ENCODE data around the gene TK1.
"Not testable (repeated sequence)": the region's sequence is repeated elsewhere in the genome, so short reads cannot be mapped to it uniquely, and the experiment has no call there.

TK1 gene, protein sequence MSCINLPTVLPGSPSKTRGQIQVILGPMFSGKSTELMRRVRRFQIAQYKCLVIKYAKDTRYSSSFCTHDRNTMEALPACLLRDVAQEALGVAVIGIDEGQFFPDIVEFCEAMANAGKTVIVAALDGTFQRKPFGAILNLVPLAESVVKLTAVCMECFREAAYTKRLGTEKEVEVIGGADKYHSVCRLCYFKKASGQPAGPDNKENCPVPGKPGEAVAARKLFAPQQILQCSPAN

DNA sequence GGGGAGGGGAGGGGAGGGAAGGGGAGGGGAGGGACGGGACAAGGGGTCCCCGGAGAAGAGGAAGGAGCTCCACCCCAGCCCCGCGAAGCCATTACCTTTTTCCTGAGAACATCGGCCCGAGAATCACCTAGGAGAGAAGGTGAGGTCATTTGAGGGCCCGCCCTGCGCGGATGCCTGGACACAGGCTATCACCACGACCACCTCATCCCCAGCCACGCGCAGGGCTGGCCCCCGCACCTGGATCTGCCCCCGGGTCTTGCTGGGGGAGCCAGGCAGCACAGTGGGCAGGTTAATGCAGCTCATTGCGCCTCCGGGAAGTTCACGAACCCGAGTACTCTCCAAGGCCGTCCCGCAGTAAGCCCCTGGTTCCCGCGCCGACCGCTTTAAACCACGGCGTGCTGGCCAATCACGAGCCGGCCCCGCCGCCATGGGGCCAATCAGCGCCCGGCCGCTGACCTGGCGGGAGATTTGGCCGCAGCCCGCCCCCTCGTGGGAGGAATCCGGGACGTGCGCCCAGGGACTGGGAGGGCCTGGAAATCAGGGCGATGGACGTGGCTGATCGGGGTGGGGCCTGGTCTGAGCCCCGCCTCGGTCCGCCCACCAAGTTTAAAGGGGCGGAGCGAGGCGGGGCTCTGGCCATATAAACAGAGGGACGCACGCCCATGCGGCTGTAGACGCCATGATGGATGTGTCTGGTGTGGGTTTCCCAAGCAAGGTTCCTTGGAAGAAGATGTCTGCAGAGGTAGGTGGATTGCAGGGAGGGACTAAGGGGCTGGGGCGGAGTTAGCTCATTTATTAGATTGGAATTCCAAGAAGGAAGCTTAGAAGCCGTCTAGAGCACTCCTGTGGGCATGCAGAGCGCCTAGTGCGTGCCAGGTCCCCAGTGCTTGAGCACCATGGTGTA, at the start of gene TK1, which contains the start of gene AFMID:
TK1 (minus strand) TSS at position 361 of the 904 bp plus-strand sequence; CDS start at position 303, 58 bp downstream.
AFMID (plus strand) TSS at position 671 of the 904 bp plus-strand sequence; CDS start at position 680, 9 bp downstream.
- peak; percentile 94 for DNase-seq (ENCODE audit: low read depth, low spot score)

DNA sequence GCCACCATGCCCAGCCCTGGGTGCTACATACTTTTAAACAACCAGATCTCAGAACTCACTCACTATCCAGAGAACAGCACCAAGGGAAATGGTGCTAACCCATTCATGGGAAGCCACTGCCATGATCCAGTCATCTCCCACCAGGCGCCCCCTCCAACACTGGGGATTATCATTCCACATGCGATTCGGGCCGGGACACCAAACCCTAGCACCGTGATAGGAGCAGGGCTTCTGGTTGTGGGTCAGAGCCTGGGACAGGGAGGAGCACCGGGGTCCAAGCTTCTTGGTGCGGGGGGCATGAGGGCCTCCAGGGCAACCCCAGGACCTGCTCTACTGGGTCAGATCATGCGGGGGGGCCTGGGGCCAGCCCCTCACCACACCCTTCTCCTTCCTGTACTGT, 49.0 kb upstream of the TK1 start:
- no peak for DNase-seq (ENCODE audit: low read depth, low spot score)

DNA sequence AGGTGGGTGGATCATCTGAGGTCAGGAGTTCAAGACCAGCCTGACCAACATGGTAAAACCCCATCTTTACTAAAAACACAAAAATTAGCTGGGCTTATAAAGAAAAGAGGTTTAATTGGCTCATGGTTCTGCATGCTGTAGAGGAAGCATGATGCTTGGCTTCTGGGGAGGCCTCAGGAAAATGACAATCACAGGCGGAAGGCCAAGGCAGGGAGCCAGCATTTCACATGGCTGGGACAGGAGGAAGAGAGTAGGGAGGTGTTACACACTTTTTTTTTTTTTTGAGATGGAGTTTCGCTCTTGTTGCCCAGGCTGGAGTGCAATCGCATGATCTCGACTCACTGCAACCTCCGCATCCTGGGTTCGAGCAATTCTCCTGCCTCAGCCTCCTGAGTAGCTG, 48.2 kb upstream of the TK1 start:
- DNase-seq (ENCODE audit: low read depth, low spot score) = not testable (repeated sequence)

DNA sequence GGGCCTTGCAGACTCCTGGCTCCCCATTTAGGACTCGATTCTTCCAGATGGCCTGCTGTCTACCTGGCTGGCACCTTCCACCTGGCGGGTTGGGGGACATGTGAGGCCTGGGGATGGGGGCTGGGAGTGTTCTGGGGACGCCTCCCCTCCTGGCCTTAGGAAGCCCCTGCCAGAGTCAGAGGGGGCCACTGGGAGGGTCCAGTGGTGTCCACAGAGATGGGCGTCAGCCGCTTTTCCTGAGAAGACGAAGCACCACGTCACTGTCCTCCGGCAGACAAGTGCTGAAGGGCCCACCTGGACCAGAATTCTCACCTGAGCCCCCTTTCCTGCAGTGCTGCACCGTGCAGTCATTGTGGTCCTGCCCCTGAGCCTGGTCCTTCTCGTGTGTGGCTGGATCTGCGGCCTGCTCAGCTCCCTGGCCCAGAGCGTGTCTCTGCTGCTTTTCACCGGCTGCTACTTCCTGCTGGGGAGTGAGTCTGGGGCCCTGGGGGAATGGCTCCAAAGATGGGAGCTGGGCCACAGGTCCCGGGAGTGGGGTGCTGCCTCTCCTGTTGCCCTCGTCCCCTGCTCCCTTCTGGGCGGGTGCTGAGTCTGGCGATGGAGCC, 47.5 kb upstream of the TK1 start:
- no peak for DNase-seq (ENCODE audit: low read depth, low spot score)

DNA sequence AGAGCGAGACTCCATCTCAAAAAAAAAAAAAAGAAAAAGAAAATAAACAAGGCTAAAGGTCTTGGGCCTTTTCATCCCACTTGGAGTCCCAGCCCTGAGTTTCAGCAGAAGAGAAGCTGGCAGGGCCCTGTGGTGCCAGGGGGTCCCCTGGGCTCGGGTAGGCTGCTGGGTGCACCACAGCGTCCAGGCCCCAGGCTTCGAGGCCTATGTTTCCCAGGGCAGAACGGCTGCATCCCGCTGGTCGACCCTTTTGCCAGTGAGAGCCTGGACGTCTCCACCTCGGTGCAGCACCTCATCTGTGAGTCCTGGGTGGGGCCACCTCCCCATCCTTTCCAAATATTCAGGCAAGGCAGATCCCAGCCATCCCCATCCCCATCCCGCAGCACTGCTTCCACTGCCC, 46.8 kb upstream of the TK1 start:
- DNase-seq (ENCODE audit: low read depth, low spot score) = no peak

DNA sequence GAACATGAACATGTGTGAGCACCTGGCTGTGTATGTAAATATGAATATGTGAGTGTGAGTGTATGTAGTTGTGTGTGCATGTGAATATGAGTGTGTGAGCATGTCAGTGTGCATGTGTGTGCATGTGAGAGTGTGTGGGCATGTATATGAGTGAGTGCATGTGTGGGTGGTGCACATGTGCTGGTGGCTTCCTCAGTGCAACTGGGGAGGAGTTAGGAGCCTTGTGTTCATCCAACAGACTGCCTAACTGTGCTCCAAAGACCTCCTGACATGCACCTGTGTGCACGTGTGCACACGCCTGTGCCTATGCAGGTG, 46.0 kb upstream of the TK1 start:
- no peak for DNase-seq (ENCODE audit: low read depth, low spot score)

DNA sequence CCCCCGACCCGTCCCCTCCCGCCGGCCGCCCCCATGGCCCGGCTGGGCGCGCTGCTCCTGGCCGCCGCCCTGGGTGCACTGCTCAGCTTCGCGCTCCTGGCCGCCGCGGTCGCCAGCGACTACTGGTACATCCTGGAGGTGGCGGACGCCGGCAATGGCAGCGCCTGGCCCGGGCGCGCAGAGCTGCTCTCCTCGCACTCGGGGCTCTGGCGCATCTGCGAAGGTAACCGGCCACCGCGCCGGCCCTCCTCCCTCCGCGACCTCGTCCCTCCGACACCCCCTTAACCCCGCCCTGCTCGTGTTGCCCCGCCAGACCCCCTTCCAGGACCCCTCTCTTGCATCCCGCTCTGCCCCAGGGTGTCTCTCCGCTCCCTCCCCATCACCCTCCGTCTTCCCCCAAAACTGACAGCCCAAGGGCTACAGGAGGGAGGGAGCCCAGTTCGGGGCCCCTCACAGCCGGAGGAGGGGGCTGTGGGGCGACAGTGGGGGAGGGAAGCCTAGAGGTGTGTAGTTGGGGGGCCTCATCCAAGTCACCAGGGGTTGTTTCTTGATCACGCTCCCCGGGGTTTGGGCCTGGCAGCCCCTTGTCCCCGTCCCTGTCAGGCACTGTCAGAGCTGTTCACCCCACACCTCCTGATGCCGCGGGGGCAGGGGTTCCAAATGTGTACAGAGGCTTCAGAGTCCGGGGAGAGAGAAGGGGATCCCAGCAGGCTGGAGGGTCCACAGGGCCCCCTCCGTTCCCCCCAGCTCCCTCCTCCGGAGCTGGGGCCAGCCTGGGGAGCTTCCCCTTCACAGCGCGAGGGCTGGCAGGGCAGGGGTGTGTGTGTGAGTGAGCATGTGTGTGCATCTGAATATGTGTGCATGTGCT, 45.4 kb upstream of the TK1 start:
- DNase-seq (ENCODE audit: low read depth, low spot score) = no peak

DNA sequence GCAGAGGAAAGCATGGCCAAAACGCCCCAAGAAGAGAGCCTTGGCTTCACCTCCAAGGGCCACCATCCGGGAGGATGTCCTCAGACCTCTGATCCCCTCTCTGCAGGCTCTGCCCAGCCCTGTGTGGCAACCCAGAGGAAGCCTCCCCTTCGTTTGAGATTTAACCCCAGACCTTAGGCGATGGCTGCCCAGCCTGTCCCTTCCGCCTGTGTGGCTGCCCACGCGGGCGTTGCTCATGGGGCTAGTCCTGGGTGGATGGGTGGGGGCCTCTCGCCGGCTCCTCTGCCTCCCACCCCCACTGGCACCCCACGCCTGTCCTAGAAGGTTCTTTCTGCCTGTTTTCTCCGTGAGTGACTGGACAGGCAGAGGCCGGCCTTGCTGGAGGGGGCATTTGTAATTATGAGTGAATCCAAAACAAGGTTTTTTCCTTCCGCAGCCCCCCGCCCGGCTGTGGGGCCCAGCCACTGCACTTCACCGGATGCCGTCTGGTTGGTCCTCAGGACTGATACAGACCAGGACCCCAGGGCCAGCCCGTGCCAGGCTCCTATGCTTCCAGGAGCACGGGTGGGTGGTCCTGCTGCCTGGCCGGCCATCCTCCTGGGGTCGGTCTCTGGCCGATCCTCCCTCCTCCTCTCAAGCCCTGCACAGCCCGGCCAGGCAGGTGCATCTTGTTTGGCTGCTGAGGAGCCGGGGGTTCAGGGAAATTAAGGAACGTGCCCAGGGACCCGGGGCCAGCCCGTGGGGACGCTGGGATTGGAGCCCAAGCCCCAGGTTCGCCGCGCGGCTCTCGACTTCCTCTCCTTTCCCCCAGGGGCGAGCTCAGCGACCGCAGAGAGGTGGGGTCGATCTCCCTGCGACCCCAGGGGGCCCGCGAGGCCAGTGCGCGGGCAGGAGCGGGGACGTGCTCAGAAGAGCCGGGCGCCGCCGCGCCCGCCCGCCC, 44.4 kb upstream of the TK1 start, which contains the start of gene TMEM235:
TMEM235 (plus strand) TSS at position 636 of the 940 bp plus-strand sequence. CDS start 393 bp downstream, outside the sequence.
- no peak for DNase-seq (ENCODE audit: low read depth, low spot score)

DNA sequence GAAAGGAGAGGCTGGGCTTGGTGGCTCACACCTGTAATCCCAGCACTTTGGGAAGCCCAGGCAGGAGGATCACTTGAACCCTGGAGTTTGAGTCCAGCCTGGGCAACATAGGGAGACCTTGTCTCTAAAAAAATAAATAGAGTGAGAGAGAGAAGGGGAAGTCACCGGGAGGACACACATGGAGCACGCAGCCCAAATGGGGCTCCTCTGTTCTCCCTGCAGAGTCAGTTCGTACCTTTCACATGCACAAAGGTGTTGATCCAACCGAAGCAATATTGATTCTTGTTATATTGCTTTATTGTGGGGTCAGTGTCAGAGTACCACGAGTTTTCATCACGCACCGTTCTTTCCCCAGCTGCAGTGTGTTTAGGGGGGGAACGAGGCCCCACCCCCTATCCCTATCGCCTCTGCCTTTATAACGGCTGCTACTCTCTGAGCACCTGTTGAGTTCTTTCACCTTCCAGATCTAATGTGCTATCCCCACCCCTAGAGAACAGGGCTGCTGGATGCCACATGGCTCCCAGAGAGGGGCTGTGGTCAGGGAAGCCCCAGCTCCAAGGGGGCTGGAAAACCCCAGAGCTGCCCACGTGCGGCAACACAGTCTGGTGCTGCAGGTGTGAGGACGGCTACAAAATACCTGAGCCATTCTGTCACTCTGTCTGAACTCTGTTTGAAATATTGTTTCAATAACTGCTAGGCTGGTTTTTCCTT, 43.6 kb upstream of the TK1 start:
- DNase-seq (ENCODE audit: low read depth, low spot score) = no peak

DNA sequence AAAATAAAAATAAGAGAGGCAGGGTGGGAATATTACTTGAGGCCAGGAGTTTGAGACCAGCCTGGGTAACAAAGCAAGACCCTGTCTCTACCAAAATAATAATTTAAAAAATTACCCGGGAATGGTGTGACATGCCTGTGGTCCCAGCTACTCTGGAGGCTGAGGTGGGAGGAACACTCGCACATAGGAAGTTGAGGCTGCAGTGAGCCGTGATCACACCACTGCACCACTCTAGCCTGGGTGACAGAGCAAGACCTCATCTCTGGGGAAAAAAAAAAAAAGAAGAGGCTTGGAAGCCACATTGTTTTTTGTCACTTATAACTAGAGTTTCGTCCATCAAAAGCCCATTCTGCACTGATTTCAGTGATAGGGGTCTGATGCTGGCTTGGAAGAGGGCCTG, 41.3 kb upstream of the TK1 start:
- no peak for DNase-seq (ENCODE audit: low read depth, low spot score)

DNA sequence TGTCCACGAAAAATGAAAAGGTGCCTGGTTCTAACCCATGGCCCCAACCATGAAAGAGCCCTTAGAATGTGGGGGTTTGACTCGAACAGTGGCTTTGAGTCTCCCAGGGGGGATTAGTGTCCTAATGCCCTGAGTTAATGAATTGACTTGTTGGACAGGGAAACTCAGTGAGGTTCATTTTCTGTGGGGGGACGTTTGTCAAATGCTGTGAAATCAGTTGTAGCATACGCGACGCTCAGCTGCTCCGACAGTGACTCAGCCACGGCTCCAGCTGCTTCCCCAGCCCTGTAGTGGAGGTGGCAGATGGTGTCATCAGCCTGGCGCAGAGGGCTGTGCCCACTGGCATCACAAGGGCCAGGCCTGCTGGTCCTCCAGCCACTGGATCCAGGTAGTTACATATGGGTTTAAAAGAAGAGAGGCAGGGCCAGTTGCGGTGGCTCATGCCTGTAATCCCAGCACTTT, 40.6 kb upstream of the TK1 start:
- no peak for DNase-seq (ENCODE audit: low read depth, low spot score)

DNA sequence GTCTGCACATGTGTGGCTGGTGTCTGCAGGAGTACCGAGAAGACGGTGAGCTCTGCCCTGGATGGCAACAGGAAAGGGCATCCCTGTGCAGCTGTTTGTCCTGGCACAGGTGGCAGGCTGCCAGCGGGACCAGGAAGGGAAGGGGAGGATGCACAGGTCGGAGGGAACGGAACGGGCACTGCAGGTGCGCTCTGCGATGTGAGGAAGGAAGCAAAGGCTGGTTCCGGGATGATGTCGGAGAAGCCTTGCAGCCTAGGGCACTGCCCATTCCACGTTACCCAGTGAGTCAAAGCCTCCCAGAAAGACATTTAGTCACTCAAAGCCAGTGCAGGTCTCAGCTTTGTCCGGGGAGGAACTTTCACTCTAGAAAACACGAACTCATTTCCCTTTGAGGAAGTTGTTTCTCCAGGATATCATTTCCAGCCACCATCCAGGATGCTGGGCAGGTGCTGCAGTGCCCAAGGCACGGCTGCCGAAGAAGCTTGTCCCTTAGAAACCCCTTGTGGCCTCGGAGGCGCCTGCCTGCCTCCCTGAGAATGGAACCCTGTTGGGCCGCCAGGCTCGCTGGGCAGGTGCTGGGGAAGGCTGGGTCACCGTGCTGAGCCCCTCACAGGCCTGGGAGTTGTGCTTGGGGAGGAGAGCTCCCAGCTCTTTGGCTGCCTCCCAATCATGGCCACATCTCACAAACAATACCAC, 40.1 kb upstream of the TK1 start:
- no peak for DNase-seq (ENCODE audit: low read depth, low spot score)

DNA sequence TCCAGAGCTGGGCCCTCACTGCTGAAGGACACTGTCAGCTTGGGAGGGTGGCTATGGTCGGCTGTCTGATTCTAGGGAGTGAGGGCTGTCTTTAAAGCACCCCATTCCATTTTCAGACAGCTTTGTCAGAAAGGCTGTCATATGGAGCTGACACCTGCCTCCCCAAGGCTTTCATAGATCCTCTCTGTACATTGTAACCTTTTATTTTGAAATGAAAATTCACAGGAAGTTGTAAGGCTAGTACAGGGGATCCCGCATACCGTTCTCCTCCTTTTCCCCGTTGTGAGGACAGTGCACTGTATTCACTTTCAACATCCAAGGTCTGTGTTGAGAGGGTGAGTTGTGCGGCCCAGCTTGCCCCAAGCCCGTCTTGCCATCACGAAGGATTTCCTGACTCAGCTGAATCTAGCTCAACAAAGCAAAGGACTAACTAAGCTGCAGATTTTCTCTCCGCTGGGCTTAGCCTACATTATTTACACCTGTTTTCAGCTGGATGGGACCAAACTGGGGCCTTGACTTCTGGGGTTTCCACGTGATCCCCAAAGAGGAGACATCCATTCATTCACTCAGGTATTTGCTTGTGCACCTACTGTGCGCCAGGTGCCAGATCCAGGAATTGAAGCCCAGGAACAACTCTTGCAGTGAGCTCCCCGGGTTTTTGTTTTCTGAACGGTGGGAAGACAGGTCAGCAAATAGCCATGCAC, 39.4 kb upstream of the TK1 start:
- no peak for DNase-seq (ENCODE audit: low read depth, low spot score)

DNA sequence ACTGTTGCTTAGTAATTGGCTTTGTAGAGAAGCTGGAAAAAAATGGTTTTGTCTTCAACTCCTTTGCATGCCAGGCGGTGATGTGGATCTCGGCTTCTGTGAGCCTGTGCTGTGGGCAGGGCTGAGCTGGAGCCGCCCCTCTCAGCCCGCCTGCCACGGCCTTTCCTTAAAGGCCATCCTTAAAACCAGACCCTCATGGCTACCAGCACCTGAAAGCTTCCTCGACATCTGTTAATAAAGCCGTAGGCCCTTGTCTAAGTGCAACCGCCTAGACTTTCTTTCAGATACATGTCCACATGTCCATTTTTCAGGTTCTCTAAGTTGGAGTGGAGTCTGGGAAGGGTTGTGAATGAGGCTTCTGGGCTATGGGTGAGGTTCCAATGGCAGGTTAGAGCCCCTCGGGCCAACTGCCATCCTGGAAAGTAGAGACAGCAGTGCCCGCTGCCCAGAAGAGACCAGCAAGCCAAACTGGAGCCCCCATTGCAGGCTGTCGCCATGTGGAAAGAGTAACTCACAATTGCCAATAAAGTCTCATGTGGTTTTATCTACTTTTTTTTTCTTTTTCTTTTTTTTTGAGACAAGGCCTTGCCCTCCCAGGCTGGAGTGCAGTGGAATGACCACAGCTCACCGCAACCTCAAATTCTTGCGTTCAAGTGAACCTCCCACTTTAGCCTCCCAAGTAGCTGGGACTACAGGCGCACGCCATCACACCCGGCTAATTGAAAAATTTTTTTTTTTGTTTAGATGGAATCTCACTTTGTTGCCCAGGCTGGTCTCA, 38.4 kb upstream of the TK1 start:
- DNase-seq (ENCODE audit: low read depth, low spot score) = no peak

DNA sequence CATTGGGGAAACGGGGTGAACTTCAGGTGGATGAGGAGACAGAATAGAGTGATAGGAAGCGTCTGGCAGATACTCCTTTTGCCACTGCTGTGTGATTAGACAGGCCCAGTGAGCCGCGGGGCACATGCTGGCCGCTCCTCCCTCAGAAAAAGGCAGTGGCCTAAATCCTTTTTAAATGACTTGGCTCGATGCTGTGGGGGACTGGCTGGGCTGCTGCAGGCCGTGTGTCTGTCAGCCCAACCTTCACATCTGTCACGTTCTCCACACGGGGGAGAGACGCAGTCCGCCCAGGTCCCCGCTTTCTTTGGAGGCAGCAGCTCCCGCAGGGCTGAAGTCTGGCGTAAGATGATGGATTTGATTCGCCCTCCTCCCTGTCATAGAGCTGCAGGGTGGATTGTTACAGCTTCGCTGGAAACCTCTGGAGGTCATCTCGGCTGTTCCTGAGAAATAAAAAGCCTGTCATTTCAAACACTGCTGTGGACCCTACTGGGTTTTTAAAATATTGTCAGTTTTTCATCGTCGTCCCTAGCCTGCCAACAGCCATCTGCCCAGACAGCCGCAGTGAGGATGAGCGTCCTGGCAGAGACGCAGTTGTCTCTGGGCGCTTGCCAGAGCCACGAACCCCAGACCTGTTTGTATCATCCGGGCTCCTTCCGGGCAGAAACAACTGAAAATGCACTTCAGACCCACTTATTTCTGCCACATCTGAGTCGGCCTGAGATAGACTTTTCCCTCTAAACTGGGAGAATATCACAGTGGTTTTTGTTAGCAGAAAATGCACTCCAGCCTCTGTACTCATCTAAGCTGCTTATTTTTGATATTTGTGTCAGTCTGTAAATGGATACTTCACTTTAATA, 37.6 kb upstream of the TK1 start:
- DNase-seq (ENCODE audit: low read depth, low spot score) = no peak

DNA sequence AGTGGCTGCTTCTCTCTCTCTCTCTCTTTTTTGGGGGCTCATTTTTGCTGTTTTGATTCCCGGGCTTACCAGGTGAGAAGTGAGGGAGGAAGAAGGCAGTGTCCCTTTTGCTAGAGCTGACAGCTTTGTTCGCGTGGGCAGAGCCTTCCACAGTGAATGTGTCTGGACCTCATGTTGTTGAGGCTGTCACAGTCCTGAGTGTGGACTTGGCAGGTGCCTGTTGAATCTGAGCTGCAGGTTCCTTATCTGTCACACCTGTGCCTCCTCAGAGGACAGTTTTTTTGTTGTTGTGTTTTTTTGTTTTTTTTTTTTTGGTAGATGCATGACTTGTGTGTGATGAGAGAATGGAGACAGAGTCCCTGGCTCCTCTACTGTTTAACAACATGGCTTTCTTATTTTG, 36.9 kb upstream of the TK1 start:
- no peak for DNase-seq (ENCODE audit: low read depth, low spot score)

DNA sequence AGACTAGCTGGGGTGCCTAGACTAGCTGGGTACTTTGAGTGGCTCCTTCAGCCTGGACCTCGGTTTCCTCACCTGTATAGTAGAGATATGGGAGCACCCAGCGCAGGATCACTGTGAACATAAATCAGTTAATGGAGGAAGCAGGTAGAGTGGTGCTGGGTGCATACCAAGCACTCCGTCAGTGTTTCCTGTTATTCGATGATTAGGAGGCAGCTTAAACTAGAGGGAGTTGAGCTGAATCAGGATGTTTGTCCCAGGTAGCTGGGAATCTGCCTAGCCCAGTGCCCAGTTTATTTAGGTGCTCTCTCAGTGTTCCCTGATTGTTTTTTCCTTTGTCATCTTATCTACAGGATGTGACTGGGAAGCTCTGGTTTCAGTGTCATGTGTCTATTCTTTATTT, 36.2 kb upstream of the TK1 start:
- DNase-seq (ENCODE audit: low read depth, low spot score) = no peak

All from brain pericyte (primary cell).